Cardiac fibroblast (primary cell): Measurements from ENCODE around the gene OR4E2.
"Not testable (repeated sequence)": the region's sequence is repeated elsewhere in the genome, so short reads cannot be mapped to it uniquely, and the experiment has no call there.

Experiments used
- DNase-seq, 2 donors: peaks; one replicate each; pipeline versions ENCODE4 v3.0.0 to v3.0.0-alpha.2; 2010; ENCODE audit warnings: low read depth in 2 of 2
- H3K4me3 ChIP-seq, 2 donors: replicated peaks in 1 of 2; 1 replicate in 1 of 2; 2 replicates in 1 of 2; pipeline ENCODE4 v1.5.1; 2011; ENCODE audit warnings: low read depth in 2 of 2, low read length in 2 of 2, mild to moderate bottlenecking in 2 of 2, moderate library complexity in 1 of 2
- TF ChIP-seq, protein P1 (sequence below): IDR thresholded peaks from one replicate; pipeline ENCODE4 v1.5.1; 2011; ENCODE audit warnings: low read depth, mild to moderate bottlenecking, low read length, inconsistent platforms

The OR4E2 gene, protein sequence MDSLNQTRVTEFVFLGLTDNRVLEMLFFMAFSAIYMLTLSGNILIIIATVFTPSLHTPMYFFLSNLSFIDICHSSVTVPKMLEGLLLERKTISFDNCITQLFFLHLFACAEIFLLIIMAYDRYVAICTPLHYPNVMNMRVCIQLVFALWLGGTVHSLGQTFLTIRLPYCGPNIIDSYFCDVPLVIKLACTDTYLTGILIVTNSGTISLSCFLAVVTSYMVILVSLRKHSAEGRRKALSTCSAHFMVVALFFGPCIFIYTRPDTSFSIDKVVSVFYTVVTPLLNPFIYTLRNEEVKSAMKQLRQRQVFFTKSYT

DNA sequence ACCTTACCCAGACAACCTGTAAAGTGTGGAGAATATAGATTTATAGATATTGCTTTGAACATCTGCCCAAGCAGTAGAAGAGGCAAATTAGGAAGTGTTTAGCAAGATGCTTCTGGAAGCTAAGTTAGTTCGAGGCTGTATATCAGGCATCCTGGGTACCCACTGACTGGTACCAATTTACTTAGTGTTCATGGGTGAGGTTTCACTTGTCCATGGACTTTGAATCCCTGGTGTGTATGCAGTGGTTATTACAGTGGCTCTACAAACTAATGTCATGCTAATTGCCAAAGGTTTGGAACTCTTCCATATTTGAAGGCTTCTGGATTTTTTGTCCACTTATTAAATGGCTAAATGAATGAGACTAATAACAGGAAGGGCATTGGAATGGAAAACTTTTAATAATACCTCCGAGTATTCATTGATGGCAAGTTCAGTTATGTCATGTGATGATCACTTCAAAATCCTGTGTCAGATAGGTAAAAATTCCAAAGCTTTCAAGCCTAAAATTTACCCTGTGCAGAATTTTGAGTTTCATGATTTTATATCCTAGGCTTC, at the start of gene OR4E2:
TSS of gene OR4E2 (plus strand) at position 505 of the 555 bp plus-strand sequence. CDS start 11,248 bp downstream, outside the sequence.
- no peak for DNase-seq
- TF ChIP-seq, protein P1, sequence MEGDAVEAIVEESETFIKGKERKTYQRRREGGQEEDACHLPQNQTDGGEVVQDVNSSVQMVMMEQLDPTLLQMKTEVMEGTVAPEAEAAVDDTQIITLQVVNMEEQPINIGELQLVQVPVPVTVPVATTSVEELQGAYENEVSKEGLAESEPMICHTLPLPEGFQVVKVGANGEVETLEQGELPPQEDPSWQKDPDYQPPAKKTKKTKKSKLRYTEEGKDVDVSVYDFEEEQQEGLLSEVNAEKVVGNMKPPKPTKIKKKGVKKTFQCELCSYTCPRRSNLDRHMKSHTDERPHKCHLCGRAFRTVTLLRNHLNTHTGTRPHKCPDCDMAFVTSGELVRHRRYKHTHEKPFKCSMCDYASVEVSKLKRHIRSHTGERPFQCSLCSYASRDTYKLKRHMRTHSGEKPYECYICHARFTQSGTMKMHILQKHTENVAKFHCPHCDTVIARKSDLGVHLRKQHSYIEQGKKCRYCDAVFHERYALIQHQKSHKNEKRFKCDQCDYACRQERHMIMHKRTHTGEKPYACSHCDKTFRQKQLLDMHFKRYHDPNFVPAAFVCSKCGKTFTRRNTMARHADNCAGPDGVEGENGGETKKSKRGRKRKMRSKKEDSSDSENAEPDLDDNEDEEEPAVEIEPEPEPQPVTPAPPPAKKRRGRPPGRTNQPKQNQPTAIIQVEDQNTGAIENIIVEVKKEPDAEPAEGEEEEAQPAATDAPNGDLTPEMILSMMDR, result no peak
- H3K4me3 ChIP-seq, result no peak within 1 kb of the TSS

DNA sequence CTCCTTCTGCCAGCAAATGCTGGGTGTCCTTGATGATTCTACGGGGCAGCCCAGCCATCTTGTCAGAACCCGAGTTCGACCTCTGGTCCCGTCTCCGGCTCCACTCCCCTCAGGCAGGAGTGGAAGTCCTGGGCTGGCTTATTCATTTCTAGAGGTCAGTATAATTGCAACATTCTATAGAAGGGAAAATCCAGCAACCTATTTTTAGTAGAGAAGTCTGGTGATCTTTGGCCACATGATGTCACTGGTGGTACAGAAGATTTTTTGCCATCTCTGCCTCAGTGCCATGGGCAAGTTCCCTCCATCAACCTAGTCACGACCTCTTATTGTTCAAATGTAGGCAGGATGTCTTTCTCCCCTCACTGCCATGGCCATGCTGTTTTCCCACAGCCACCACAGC, 41.3 kb upstream of the OR4E2 start:
- DNase-seq, result peak in 1 of 2 donors; percentile 0
- H3K4me3 ChIP-seq, result no peak overlapping the region
- TF ChIP-seq, protein P1, result no peak

DNA sequence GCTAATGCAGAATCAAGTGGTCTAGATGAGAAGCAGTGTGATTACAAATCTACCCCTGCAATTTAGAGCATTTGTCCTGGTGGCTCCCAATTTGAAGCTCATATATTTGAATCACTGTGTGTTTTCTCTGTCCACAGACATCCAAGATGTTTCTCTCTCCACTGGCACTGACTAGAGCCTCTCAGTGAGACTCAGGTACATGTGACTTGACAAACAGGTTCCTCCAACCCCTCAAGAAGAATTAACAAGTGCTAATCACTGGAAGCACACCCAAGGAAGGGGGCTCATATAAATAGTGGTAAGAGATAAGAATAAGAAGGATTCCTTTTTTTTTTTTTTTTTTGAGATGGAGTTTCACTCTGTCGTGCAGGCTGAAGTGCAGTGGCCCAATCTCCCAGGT, 39.4 kb upstream of the OR4E2 start:
- no peak overlapping the region for H3K4me3 ChIP-seq
- no peak for DNase-seq
- TF ChIP-seq, protein P1, result no peak

GRCh38 chr14:21617614-21618013, 36.0 kb upstream of the OR4E2 start:
- TF ChIP-seq, protein P1, result no peak
- H3K4me3 ChIP-seq, result no peak overlapping the region
- no peak for DNase-seq

DNA sequence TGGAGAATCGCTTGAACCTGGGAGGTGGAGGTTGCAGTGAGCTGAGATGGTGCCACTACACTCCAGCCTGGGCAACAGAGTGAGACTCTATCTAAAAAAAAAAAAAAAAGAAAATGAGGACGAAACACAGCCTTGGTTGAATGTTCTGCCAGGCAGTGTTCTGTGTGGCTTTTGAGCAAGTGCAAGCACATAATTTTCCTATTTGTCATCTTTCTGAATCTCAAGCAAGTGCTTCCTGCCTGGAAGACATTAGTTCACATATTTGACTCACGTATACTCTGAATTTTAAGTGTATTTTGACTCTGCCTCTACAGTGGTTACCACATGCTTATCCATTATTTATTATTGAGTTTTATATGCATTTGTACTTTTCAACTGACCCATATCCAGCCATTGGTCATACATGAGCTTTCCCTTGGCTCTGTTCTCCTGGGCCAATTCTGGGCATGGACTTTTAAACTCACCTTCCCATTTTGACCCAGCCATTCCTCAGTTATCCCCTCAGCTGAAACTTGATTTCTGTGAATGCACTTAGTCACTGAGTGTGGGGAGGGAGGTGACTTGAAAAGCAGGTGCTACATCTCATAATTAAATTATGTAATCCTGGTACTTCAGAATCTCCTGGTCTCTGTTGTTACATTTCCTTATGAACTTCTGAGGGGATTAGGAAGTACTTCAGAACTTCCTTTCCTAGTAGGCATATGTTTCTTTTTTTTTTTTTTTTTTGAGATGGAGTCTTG, 27.0 kb upstream of the OR4E2 start:
- TF ChIP-seq, protein P1, result no peak
- H3K4me3 ChIP-seq, result no peak overlapping the region
- peak in 1 of 2 donors; percentile 51 for DNase-seq

- DNase-seq, H3K4me3 ChIP-seq: not testable (repeated sequence)
Observed at GRCh38 chr14:21630503-21630902, 23.1 kb upstream of the OR4E2 start.

DNA sequence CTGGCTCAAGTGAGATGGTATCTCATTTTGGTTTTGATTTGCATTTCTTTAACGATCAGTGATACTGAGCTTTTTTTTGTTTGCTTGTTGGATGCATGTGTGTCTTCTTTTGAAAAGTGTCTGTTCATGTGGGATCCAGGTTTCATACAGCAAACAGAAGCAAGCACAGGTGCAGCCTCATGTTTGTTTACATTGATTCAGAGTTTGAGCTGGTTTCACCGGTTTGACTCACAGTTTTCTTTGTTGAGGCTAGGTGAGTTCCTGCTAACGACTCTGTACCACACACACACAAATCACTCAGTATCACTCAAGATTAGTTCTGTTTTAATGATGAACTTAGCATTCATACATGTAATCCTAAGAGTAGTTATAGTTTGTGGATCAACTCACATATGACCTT, 22.6 kb upstream of the OR4E2 start:
- TF ChIP-seq, protein P1, result no peak

More for the DNA sequence above, 22.6 kb upstream of the OR4E2 start:
- no peak for DNase-seq
- no peak overlapping the region for H3K4me3 ChIP-seq
